HepG2 (cell line): ENCODE data around the gene PHF3. TPM values are rescaled to one million over a fixed set of nuclear protein-coding genes. Genes with fewer than 3 reads are reported as not detected.

Source experiments
- CEBPG ChIP-seq: IDR thresholded peaks from 2 replicates; pipeline ENCODE4 v1.6.1; 2016
- ERF ChIP-seq: IDR thresholded peaks from 2 replicates; pipeline ENCODE4 v1.6.1; 2018; ENCODE audit warnings: missing biosample characterization, missing genetic modification reagents
- GLI4 ChIP-seq: sonication (generic); formaldehyde crosslinking; IDR thresholded peaks from 2 replicates; pipeline ENCODE4 v1.5.1; 2020; ENCODE audit warnings: missing genetic modification reagents, mild to moderate bottlenecking, moderate library complexity, borderline replicate concordance
- HMGXB4 ChIP-seq, 2 experiments: sonication (generic) in 1 of 2; formaldehyde crosslinking in 1 of 2; IDR thresholded peaks; 2 replicates each; pipeline versions ENCODE4 v1.4.0 to v1.6.1; 2018 to 2020; ENCODE audit warnings: missing genetic modification reagents in 2 of 2, borderline replicate concordance in 1 of 2, low read depth in 1 of 2, mild to moderate bottlenecking in 1 of 2, missing biosample characterization in 1 of 2
- HNRNPH1 ChIP-seq: fragments of 200-400 bp; formaldehyde crosslinking; optimal IDR thresholded peaks from 2 replicates; pipeline ENCODE3; 2017; ENCODE audit warnings: mild to moderate bottlenecking, low read depth, low read length
- MTERF4 ChIP-seq: sonication (generic); formaldehyde crosslinking; IDR thresholded peaks from 2 replicates; pipeline ENCODE4 v1.8.0; 2023; ENCODE audit warnings: mild to moderate bottlenecking, missing genetic modification reagents
- PAX8 ChIP-seq: sonication (generic); formaldehyde crosslinking; IDR thresholded peaks from 2 replicates; pipeline ENCODE4 v1.8.0; 2022; ENCODE audit warnings: mild to moderate bottlenecking, missing genetic modification reagents, borderline replicate concordance
- POGZ ChIP-seq: sonication (generic); formaldehyde crosslinking; IDR thresholded peaks from 2 replicates; pipeline ENCODE4 v1.4.0; 2020; ENCODE audit warnings: mild to moderate bottlenecking, missing genetic modification reagents
- PRPF4 ChIP-seq: fragments of 200-400 bp; formaldehyde crosslinking; IDR thresholded peaks from 2 replicates; pipeline ENCODE4 v1.6.1; 2016; ENCODE audit warnings: low read length, low read depth; ENCODE audit not compliant: poor library complexity, severe bottlenecking
- RELA ChIP-seq: sonication (generic); formaldehyde crosslinking; IDR thresholded peaks from 2 replicates; pipeline ENCODE4 v1.4.0; 2020; ENCODE audit warnings: missing genetic modification reagents
- RXRB ChIP-seq: IDR thresholded peaks from 2 replicates; pipeline ENCODE4 v1.6.1; 2016; ENCODE audit warnings: borderline replicate concordance, missing genetic modification reagents, missing compliant biosample characterization
- SKI ChIP-seq: fragments of 450-650 bp; IDR thresholded peaks from one replicate; pipeline ENCODE4 v1.6.1; 2018; ENCODE audit warnings: mild to moderate bottlenecking; ENCODE audit not compliant: partially characterized antibody
- ZBTB8A ChIP-seq: sonication (generic); formaldehyde crosslinking; IDR thresholded peaks from 2 replicates; pipeline ENCODE4 v1.4.0; 2020; ENCODE audit warnings: mild to moderate bottlenecking, low read depth, missing genetic modification reagents, borderline replicate concordance
- ZMYM2 ChIP-seq: sonication (generic); formaldehyde crosslinking; IDR thresholded peaks from 2 replicates; pipeline ENCODE4 v1.8.0; 2022; ENCODE audit warnings: mild to moderate bottlenecking, missing genetic modification reagents
- ZNF230 ChIP-seq: sonication (generic); formaldehyde crosslinking; IDR thresholded peaks from 2 replicates; pipeline ENCODE4 v1.4.0; 2020; ENCODE audit warnings: mild to moderate bottlenecking, missing genetic modification reagents
- ZNF703 ChIP-seq: sonication (generic); formaldehyde crosslinking; IDR thresholded peaks from 2 replicates; pipeline ENCODE4 v1.5.1; 2020; ENCODE audit warnings: missing genetic modification reagents, mild to moderate bottlenecking, moderate library complexity, borderline replicate concordance
- ZNF800 ChIP-seq: sonication (generic); formaldehyde crosslinking; IDR thresholded peaks from 2 replicates; pipeline ENCODE4 v1.4.0; 2020; ENCODE audit warnings: missing genetic modification reagents
- polyA plus RNA-seq, 8 experiments: library from polyadenylated mRNA; depleted of rRNA in 3 of 8; stranded (reverse) in 7 of 8; unstranded in 1 of 8; fragments of >200 nt; fragmentation: Illumina TruSeq in 4 of 8; extraction: Trizol in 4 of 8; gene quantifications; 2 replicates each; pipeline versions ENCODE4 v1.2.1 to v1.2.3, GENCODE V29; 2011 to 2016; ENCODE audit warnings: low read depth in 4 of 8, missing spikeins in 1 of 8, mixed read lengths in 1 of 8; ENCODE audit not compliant: insufficient read depth in 1 of 8
- total RNA-seq, 5 experiments: library from RNA; depleted of rRNA; stranded (reverse); fragments of >200 nt; fragmentation: Illumina TruSeq; extraction: Trizol; gene quantifications; 2 replicates each; pipeline ENCODE4 v1.2.3, GENCODE V29; 2016; ENCODE audit warnings: low read depth in 1 of 5
- TF ChIP-seq, protein P1 (sequence below): sonication (generic); formaldehyde crosslinking; IDR thresholded peaks from 2 replicates; pipeline ENCODE4 v1.5.1; 2020; ENCODE audit warnings: missing genetic modification reagents, mild to moderate bottlenecking, borderline replicate concordance

The PHF3 gene
- total and polyA plus RNA-seq, 2 of the 13 experiments (the other 11 are each of a cell fraction or from before 2014, with no cell fraction given), result 19.8 to 70.4 TPM

DNA sequence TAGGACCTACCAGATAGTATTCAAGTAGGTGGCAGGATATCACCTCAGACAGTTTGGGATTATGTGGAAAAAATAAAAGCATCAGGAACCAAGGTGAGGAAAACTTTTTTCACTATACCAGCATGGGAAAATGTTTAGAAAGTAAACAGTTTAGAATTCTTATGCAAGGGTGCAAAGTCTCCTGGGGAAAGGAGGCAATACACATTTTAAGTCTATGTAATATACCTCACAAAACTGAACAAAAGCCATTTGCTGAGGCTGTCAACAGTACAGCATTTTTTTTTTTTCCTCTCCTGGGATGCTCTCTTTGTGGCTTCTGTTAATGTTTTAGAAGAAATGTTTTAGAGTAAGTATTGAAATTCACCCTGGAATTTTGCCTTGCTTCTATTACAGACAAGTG, 73.5 kb downstream of the PHF3 start (continued):
- TF ChIP-seq PRPF4 (no peak), POGZ (CRISPR knock-in tag) (0 out of 2 replicates have a peak, but pooled peaks have one; percentile 54), ZNF703 (CRISPR knock-in tag) (no peak), SKI (no peak), ZBTB8A (CRISPR knock-in tag) (no peak), GLI4 (CRISPR knock-in tag) (no peak), MTERF4 (no peak), ZNF800 (CRISPR knock-in tag) (no peak), HNRNPH1 (no peak), PAX8 (CRISPR knock-in tag) (no peak), CEBPG (CRISPR knock-in tag) (peak; percentile 83), ZNF230 (no peak), HMGXB4 (CRISPR knock-in tag; IDR thresholded peaks at IDR 0.05; ENCODE audit: borderline replicate concordance in 1 of 2, low read depth in 1 of 2) (0 out of 4 replicates have a peak, but pooled peaks of 1 of the 2 experiments have one; percentile 28), RELA (no peak), ZMYM2 (CRISPR knock-in tag) (no peak), ERF (peak; percentile 40; the same call in 1 of the 2 replicates), RXRB (CRISPR knock-in tag) (peak; percentile 57; the same call in 1 of the 2 replicates)
- TF ChIP-seq, protein P1, sequence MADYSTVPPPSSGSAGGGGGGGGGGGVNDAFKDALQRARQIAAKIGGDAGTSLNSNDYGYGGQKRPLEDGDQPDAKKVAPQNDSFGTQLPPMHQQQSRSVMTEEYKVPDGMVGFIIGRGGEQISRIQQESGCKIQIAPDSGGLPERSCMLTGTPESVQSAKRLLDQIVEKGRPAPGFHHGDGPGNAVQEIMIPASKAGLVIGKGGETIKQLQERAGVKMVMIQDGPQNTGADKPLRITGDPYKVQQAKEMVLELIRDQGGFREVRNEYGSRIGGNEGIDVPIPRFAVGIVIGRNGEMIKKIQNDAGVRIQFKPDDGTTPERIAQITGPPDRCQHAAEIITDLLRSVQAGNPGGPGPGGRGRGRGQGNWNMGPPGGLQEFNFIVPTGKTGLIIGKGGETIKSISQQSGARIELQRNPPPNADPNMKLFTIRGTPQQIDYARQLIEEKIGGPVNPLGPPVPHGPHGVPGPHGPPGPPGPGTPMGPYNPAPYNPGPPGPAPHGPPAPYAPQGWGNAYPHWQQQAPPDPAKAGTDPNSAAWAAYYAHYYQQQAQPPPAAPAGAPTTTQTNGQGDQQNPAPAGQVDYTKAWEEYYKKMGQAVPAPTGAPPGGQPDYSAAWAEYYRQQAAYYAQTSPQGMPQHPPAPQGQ, result no peak
